Retinal pigment epithelial cell (primary cell): ENCODE measurements around the gene KIDINS220.

Experiments
- DNase-seq: peaks from one replicate; pipeline ENCODE4 v3.0.0-alpha.2; 2010; ENCODE audit warnings: low read depth
- H3K4me3 ChIP-seq: 2 replicates; pipeline ENCODE4 v1.5.1; 2011; ENCODE audit warnings: mild to moderate bottlenecking, low read length, control low read depth, moderate library complexity
- CTCF ChIP-seq: conservative IDR thresholded peaks from 2 replicates; pipeline ENCODE4 v1.5.1; 2011; ENCODE audit warnings: low read depth, low read length, control low read depth, inconsistent platforms

Gene KIDINS220

DNA sequence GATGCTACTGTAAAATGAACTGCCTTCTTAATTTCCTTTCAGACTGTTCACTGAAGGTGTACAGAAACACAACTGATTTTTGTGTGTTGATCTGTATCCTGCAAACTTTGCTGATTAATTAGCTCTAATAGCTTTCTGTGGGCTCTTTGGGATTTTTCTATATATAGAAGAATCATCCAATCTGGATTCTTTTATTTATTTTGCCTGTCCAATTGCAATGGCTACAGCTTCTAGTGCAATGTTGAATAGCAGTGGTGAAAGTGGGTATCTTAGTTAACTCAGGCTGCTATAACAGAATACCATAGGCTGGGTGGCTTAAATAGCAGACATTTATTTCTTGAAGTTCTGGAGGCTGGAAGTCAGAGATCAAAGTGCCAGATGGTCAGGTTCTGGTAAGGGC, 81.2 kb downstream of the KIDINS220 start:
- H3K4me3 ChIP-seq, result no peak overlapping the region
- DNase-seq, result no peak
- TF ChIP-seq CTCF, result no peak

DNA sequence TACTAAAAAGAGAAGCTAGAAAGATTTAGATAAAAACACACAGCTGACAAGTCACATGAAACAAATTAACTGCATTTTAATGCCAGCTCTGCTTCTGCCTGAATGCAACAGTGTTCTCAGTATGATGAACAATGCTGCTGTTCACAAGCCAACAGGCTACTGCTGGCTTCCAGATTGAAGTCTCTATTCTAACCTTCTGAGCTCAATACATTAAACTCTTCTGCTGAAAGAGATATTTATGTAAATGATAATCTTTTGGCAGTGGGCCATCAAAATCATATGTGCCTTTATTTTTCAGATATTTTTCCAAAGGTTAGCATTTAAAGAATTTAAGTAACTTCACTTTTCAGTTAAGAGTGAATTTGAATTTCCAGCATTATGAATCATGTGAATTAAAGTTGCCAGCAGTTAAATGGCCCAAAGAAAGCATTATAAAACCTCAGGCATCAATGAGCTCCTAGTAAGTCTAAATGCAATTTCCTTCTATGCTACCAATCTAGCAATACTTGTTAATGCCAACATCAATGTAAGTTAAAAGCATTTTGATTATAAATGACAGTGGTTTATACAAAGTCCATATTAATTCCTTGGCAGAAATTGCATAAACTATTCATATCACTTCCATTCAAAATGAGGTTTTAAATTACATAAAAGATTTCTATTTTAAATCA, 83.2 kb downstream of the KIDINS220 start:
- TF ChIP-seq CTCF, result no peak
- H3K4me3 ChIP-seq, result no peak overlapping the region
- peak; percentile 83 for DNase-seq

DNA sequence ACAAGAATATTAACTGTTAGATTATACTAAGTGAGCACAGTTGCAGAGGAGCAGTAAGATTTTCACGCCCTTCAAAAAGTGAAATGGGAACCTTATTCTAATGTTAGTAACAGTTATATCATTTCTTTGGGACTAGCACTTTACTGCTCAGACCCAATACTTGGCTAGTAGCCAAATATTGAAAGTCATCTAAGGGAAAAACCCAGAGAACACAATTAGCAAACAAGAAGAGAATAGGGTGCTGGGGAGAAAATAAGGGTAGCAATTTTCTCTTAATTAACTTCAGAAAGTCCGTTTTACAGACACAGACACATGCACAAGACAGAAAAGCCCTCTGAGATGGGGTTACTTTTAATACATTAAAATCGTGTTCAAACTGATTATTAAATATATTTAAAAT, 83.8 kb downstream of the KIDINS220 start:
- no peak overlapping the region for H3K4me3 ChIP-seq
- no peak for TF ChIP-seq CTCF
- DNase-seq, result no peak

- no peak for TF ChIP-seq CTCF
- no peak overlapping the region for H3K4me3 ChIP-seq
Measured at GRCh38 chr2:8752385-8752784, 85.0 kb downstream of the KIDINS220 start.

GRCh38 chr2:8750221-8750620, 87.2 kb downstream of the KIDINS220 start:
- no peak for DNase-seq
- TF ChIP-seq CTCF, result no peak
- H3K4me3 ChIP-seq, result no peak overlapping the region

More at GRCh38 chr2:8752385-8752784, 85.0 kb downstream of the KIDINS220 start:
- no peak for DNase-seq

- no peak for TF ChIP-seq CTCF
- no peak for DNase-seq
- no peak overlapping the region for H3K4me3 ChIP-seq
Measured at GRCh38 chr2:8743261-8743660, 94.2 kb downstream of the KIDINS220 start.

GRCh38 chr2:8740136-8740535, 97.3 kb downstream of the KIDINS220 start:
- DNase-seq, result no peak
- TF ChIP-seq CTCF, result no peak
- H3K4me3 ChIP-seq, result no peak overlapping the region
